ENCODE measurements around the gene DPP9.

The DPP9 gene

GRCh38 chr19:4633140-4633967 lies 90.3 kb downstream of the DPP9 start:
- Histone ChIP-seq H3K4me3 (ENCODE audit: low read length) (no peak overlapping the region), H3K36me3 (ENCODE audit: control insufficient read depth, low read length) (no peaks in the 10 kb centered on the region), H3K27me3 (ENCODE audit: control insufficient read depth, low read length) (peaks cover 3% of the 10 kb centered on the region; the same call in 1 of the 2 replicates), H3K9me3 (ENCODE audit: control insufficient read depth, insufficient read depth, low read length) (no peaks in the 10 kb centered on the region), H3K4me1 (ENCODE audit: control insufficient read depth, low read length) (peaks cover 11% of the 10 kb centered on the region), H3K4me2 (ENCODE audit: low read length) (no peak overlapping the region), H3K79me2 (ENCODE audit: control insufficient read depth, low read length) (no peaks in the 10 kb centered on the region), H4K20me1 (ENCODE audit: control insufficient read depth, insufficient read depth, low read depth, low read length) (no peaks in the 10 kb centered on the region), H3F3A (ENCODE audit: control insufficient read depth, insufficient read depth) (no peaks in the 10 kb centered on the region), H3K9me2 (replicated peaks; ENCODE audit: control insufficient read depth, low read length) (no peaks in the 10 kb centered on the region), H3K27ac (ENCODE audit: low read depth, low read length) (no peak overlapping the region)
- TF ChIP-seq EZH2phosphoT487 (IDR thresholded peaks at IDR 0.05; ENCODE audit: borderline replicate concordance, low read length) (no peak), CTCF (IDR thresholded peaks at IDR 0.05; ENCODE audit: low read depth, low read length, poor library complexity, severe bottlenecking) (peak; percentile 87)

All from DOHH2 (cell line).